Trophoblast cell (in vitro differentiated cells and primary cell): ENCODE results near the gene TIMD4.
"Not testable (repeated sequence)": the region's sequence is repeated elsewhere in the genome, so short reads cannot be mapped to it uniquely, and the experiment has no call there.

Experiments
- DNase-seq, 2 donors: peaks; one replicate each; pipeline ENCODE4 v3.0.0-alpha.2; 2016
- H2AFZ ChIP-seq: 2 replicates; pipeline ENCODE4 v1.6.1; 2013; ENCODE audit warnings: low read length, moderate library complexity, mild to moderate bottlenecking; ENCODE audit not compliant: insufficient read depth, poor library complexity
- H2AK5ac ChIP-seq: 2 replicates; pipeline ENCODE4 v1.6.1; 2013; ENCODE audit warnings: mild to moderate bottlenecking, low read length
- H2BK120ac ChIP-seq: 2 replicates; pipeline ENCODE4 v1.6.1; 2013; ENCODE audit warnings: low read length, mild to moderate bottlenecking, moderate library complexity; ENCODE audit not compliant: insufficient read depth, poor library complexity
- H2BK12ac ChIP-seq: 2 replicates; pipeline ENCODE4 v1.6.1; 2013; ENCODE audit warnings: mild to moderate bottlenecking, low read length, moderate library complexity
- H2BK5ac ChIP-seq: 2 replicates; pipeline ENCODE4 v1.6.1; 2013; ENCODE audit warnings: low read length, low read depth, moderate library complexity, mild to moderate bottlenecking; ENCODE audit not compliant: poor library complexity
- H3K14ac ChIP-seq: 2 replicates; pipeline ENCODE4 v1.6.1; 2013; ENCODE audit warnings: mild to moderate bottlenecking, low read length
- H3K18ac ChIP-seq: 2 replicates; pipeline ENCODE4 v1.6.1; 2013; ENCODE audit warnings: mild to moderate bottlenecking, low read length
- H3K23ac ChIP-seq: 2 replicates; pipeline ENCODE4 v1.6.1; 2013; ENCODE audit warnings: low read length
- H3K27ac ChIP-seq: 2 replicates; pipeline ENCODE4 v1.5.1; 2013; ENCODE audit warnings: low read depth, mild to moderate bottlenecking, inconsistent platforms, low read length, moderate library complexity
- H3K27me3 ChIP-seq: 2 replicates; pipeline ENCODE4 v1.6.1; 2013; ENCODE audit warnings: inconsistent platforms, mild to moderate bottlenecking, low read length, moderate library complexity; ENCODE audit not compliant: insufficient read depth
- H3K36me3 ChIP-seq, 2 experiments: 1 replicate in 1 of 2; 2 replicates in 1 of 2; pipeline ENCODE4 v1.6.1; 2013; ENCODE audit warnings: low read length in 2 of 2, mild to moderate bottlenecking in 2 of 2, moderate library complexity in 1 of 2; ENCODE audit not compliant: insufficient read depth in 2 of 2, control insufficient read depth in 1 of 2
- H3K4ac ChIP-seq: 2 replicates; pipeline ENCODE4 v1.6.1; 2013; ENCODE audit warnings: low read depth, mild to moderate bottlenecking, low read length, moderate library complexity
- H3K4me1 ChIP-seq, 2 experiments: 1 replicate in 1 of 2; 2 replicates in 1 of 2; pipeline ENCODE4 v1.6.1; 2013; ENCODE audit warnings: low read length in 2 of 2, mild to moderate bottlenecking in 2 of 2, moderate library complexity in 1 of 2; ENCODE audit not compliant: insufficient read depth in 2 of 2, control insufficient read depth in 1 of 2
- H3K4me2 ChIP-seq: 2 replicates; pipeline ENCODE4 v1.6.1; 2013; ENCODE audit warnings: inconsistent platforms, mild to moderate bottlenecking, low read length, moderate library complexity
- H3K4me3 ChIP-seq: 2 replicates; pipeline ENCODE4 v1.5.1; 2013; ENCODE audit warnings: mild to moderate bottlenecking, low read depth, low read length, inconsistent platforms
- H3K79me1 ChIP-seq: one replicate; pipeline ENCODE4 v1.6.1; 2013; ENCODE audit warnings: low read length
- H3K79me2 ChIP-seq: 2 replicates; pipeline ENCODE4 v1.6.1; 2013; ENCODE audit warnings: low read length, mild to moderate bottlenecking; ENCODE audit not compliant: control insufficient read depth, insufficient read depth, poor library complexity
- H3K9ac ChIP-seq: 2 replicates; pipeline ENCODE4 v1.6.1; 2013; ENCODE audit warnings: mild to moderate bottlenecking, low read length
- H3K9me3 ChIP-seq: 2 replicates; pipeline ENCODE4 v1.6.1; 2013; ENCODE audit warnings: low read depth, mild to moderate bottlenecking, control low read depth, inconsistent platforms, low read length; ENCODE audit not compliant: insufficient read depth
- H4K12ac ChIP-seq: 2 replicates; pipeline ENCODE4 v1.6.1; 2013; ENCODE audit warnings: low read depth, mild to moderate bottlenecking, low read length, moderate library complexity
- H4K8ac ChIP-seq: 2 replicates; pipeline ENCODE4 v1.6.1; 2013; ENCODE audit warnings: low read depth, mild to moderate bottlenecking, low read length, moderate library complexity
- H4K91ac ChIP-seq: one replicate; pipeline ENCODE4 v1.6.1; 2013; ENCODE audit warnings: low read depth, mild to moderate bottlenecking, low read length, moderate library complexity
- WGBS: extraction: QIAGEN DNeasy Blood & Tissue Kit; methylation state at CpG from one replicate; pipeline ENCODE4 v1.1.7; 2013; ENCODE audit warnings: missing lambda C conversion rate; ENCODE audit not compliant: insufficient read length, insufficient coverage; ENCODE audit errors: extremely low coverage; 5-methylcytosine and 5-hydroxymethylcytosine counted together

The TIMD4 gene

GRCh38 chr5:156950716-156951115 lies 12.3 kb downstream of the TIMD4 start:
- no peak for DNase-seq
- H2BK12ac ChIP-seq: no peak overlapping the region
- H3K23ac ChIP-seq: no peak overlapping the region
- no peak overlapping the region for H2AFZ ChIP-seq
- no peak overlapping the region for H3K14ac ChIP-seq
- H4K91ac ChIP-seq: no peak overlapping the region
- H3K4me3 ChIP-seq: no peak overlapping the region
- no peak overlapping the region for H4K12ac ChIP-seq
- H3K4ac ChIP-seq: no peak overlapping the region
- H2BK5ac ChIP-seq: no peak overlapping the region
- H3K79me2 ChIP-seq: no peaks in the 10 kb centered on the region
- H2BK120ac ChIP-seq: no peak overlapping the region
- no peak overlapping the region for H3K9ac ChIP-seq
- no peak overlapping the region for H3K27ac ChIP-seq
- H3K4me1 ChIP-seq: no peaks in the 10 kb centered on the region
- H2AK5ac ChIP-seq: no peak overlapping the region
- H3K27me3 ChIP-seq: no peaks in the 10 kb centered on the region
- H3K36me3 ChIP-seq: no peaks in the 10 kb centered on the region
- H3K79me1 ChIP-seq: no peaks in the 10 kb centered on the region
- H3K4me2 ChIP-seq: no peak overlapping the region
- WGBS: no CpG with 5 or more reads among the region's 3 CpGs
- no peaks in the 10 kb centered on the region for H3K9me3 ChIP-seq
- no peak overlapping the region for H3K18ac ChIP-seq
- no peak overlapping the region for H4K8ac ChIP-seq

GRCh38 chr5:156949424-156949823 lies 13.6 kb downstream of the TIMD4 start:
- Histone ChIP-seq H3K4me2 (no peak overlapping the region), H4K12ac (no peak overlapping the region), H3K36me3 (no peaks in the 10 kb centered on the region), H4K91ac (no peak overlapping the region), H2BK120ac (no peak overlapping the region), H2AFZ (no peak overlapping the region), H3K4me3 (no peak overlapping the region), H4K8ac (no peak overlapping the region), H3K9ac (no peak overlapping the region), H3K9me3 (no peaks in the 10 kb centered on the region), H3K79me1 (no peaks in the 10 kb centered on the region), H3K23ac (no peak overlapping the region), H2BK12ac (no peak overlapping the region), H3K18ac (no peak overlapping the region), H3K27me3 (no peaks in the 10 kb centered on the region), H2AK5ac (no peak overlapping the region), H3K14ac (no peak overlapping the region), H2BK5ac (no peak overlapping the region), H3K79me2 (no peaks in the 10 kb centered on the region), H3K4me1 (no peaks in the 10 kb centered on the region), H3K27ac (no peak overlapping the region), H3K4ac (no peak overlapping the region)
- no peak for DNase-seq

GRCh38 chr5:156947925-156948324 lies 15.1 kb downstream of the TIMD4 start:
- no peak for DNase-seq
- no peak overlapping the region for H2AK5ac ChIP-seq
- WGBS: no CpG with 5 or more reads among the region's 3 CpGs
- no peak overlapping the region for H3K4me3 ChIP-seq
- no peak overlapping the region for H3K4me2 ChIP-seq
- H4K8ac ChIP-seq: no peak overlapping the region
- H2AFZ ChIP-seq: no peak overlapping the region
- H3K9me3 ChIP-seq: no peaks in the 10 kb centered on the region
- H3K14ac ChIP-seq: no peak overlapping the region
- no peak overlapping the region for H4K12ac ChIP-seq
- H3K79me1 ChIP-seq: no peaks in the 10 kb centered on the region
- H4K91ac ChIP-seq: no peak overlapping the region
- no peak overlapping the region for H3K4ac ChIP-seq
- H3K23ac ChIP-seq: no peak overlapping the region
- H2BK5ac ChIP-seq: no peak overlapping the region
- no peak overlapping the region for H3K27ac ChIP-seq
- no peaks in the 10 kb centered on the region for H3K36me3 ChIP-seq
- H3K18ac ChIP-seq: no peak overlapping the region
- H2BK120ac ChIP-seq: no peak overlapping the region
- no peak overlapping the region for H2BK12ac ChIP-seq
- no peaks in the 10 kb centered on the region for H3K79me2 ChIP-seq
- no peaks in the 10 kb centered on the region for H3K27me3 ChIP-seq
- no peak overlapping the region for H3K9ac ChIP-seq
- H3K4me1 ChIP-seq: no peaks in the 10 kb centered on the region

- Histone ChIP-seq H3K4me2 (no peak overlapping the region), H3K79me2 (no peaks in the 10 kb centered on the region), H4K12ac (no peak overlapping the region), H3K4me1 (no peaks in the 10 kb centered on the region), H3K27ac (no peak overlapping the region), H2AFZ (no peak overlapping the region), H3K79me1 (no peaks in the 10 kb centered on the region), H2BK5ac (no peak overlapping the region), H3K4ac (no peak overlapping the region), H3K14ac (no peak overlapping the region), H4K91ac (no peak overlapping the region), H3K27me3 (no peaks in the 10 kb centered on the region), H2BK120ac (no peak overlapping the region), H4K8ac (no peak overlapping the region), H3K23ac (no peak overlapping the region), H3K9ac (no peak overlapping the region), H3K4me3 (no peak overlapping the region), H2AK5ac (no peak overlapping the region), H3K9me3 (no peaks in the 10 kb centered on the region), H2BK12ac (no peak overlapping the region), H3K18ac (no peak overlapping the region), H3K36me3 (no peaks in the 10 kb centered on the region)
- DNase-seq: no peak
- WGBS: no CpG with 5 or more reads among the region's 2 CpGs
Measured at GRCh38 chr5:156942064-156942463, 21.0 kb downstream of the TIMD4 start.

- H3K27ac ChIP-seq, H3K23ac ChIP-seq, H3K4ac ChIP-seq, H3K79me2 ChIP-seq, H3K79me1 ChIP-seq, DNase-seq, H3K4me3 ChIP-seq, H3K18ac ChIP-seq, H2BK120ac ChIP-seq, H2BK5ac ChIP-seq, H3K4me2 ChIP-seq, H2AK5ac ChIP-seq, H2BK12ac ChIP-seq, H3K9me3 ChIP-seq, H3K4me1 ChIP-seq, H3K36me3 ChIP-seq, H2AFZ ChIP-seq, H4K91ac ChIP-seq, H3K14ac ChIP-seq, H3K27me3 ChIP-seq, H4K8ac ChIP-seq, H4K12ac ChIP-seq, H3K9ac ChIP-seq: not testable (repeated sequence)
- WGBS: no CpG with 5 or more reads among the region's 28 CpGs
Measured at GRCh38 chr5:156940462-156940861, 22.6 kb downstream of the TIMD4 start.
